K562 (cell line): Measurements from ENCODE around the gene SKIL. TPM values are rescaled to one million over a fixed set of nuclear protein-coding genes. Genes with fewer than 3 reads are reported as not detected.

Source experiments
- ATAC-seq: fragments of 200-7000 bp; cut with Tn5 transposase; 3 replicates; pipeline ENCODE4 v1.9.1; 2020; ENCODE audit warnings: moderate library complexity
- BruUV-seq: library from RNA; stranded (reverse); fragments of 400-500 nt; replicated peaks from 2 replicates; lab custom pipeline; 2021; lab: Mats Ljungman, UMichigan
- CTCF ChIA-PET: fragments of 300-600 bp; formaldehyde crosslinking; extraction: SDS; loops from one replicate; lab custom pipeline; 2021; ENCODE audit warnings: low intra/inter-chr PET ratio; lab: Yijun Ruan, JAX
- POLR2A ChIA-PET: fragments of 300-600, 350-650 bp; sonication (Branson Sonifier 250); formaldehyde crosslinking; extraction: SDS; loops from one replicate; lab custom pipeline; 2021; ENCODE audit warnings: antibody characterized with exemption, inconsistent platforms; lab: Yijun Ruan, JAX
- DNase-seq, 4 experiments: peaks; one replicate each; pipeline versions ENCODE4 v3.0.0 to v3.0.0-alpha.2; 2011 to 2018; ENCODE audit warnings: low spot score in 3 of 4, mixed read lengths in 3 of 4; ENCODE audit errors: extremely low read depth in 1 of 4
- FAIRE-seq: peaks from 2 replicates; lab custom pipeline; 2011; peaks lifted over from hg19 to GRCh38; lab: Jason Lieb, UNC
- H2AFZ ChIP-seq: 2 replicates; pipeline ENCODE4 v1.6.0; 2011; ENCODE audit warnings: low read depth, low read length, control low read depth, inconsistent platforms
- H3K27ac ChIP-seq: fragments of 200-600 bp; 3 replicates; pipeline ENCODE4 v1.8.0; 2011; ENCODE audit warnings: low read depth, mild to moderate bottlenecking, control low read depth, inconsistent platforms, low read length, moderate library complexity, mixed read lengths; ENCODE audit errors: extremely low read depth
- H3K27me3 ChIP-seq, 2 experiments: fragments of 300-600 bp in 1 of 2; 2 replicates in 1 of 2; 3 replicates in 1 of 2; pipeline versions ENCODE4 v1.6.0 to v1.8.0; 2011; ENCODE audit warnings: inconsistent platforms in 2 of 2, low read length in 2 of 2, mild to moderate bottlenecking in 1 of 2, mixed read lengths in 1 of 2, moderate library complexity in 1 of 2; ENCODE audit not compliant: control insufficient read depth in 2 of 2, insufficient read depth in 2 of 2
- H3K36me3 ChIP-seq: fragments of 300-600 bp; 3 replicates; pipeline ENCODE4 v1.8.0; 2011; ENCODE audit warnings: mild to moderate bottlenecking, low read length, inconsistent platforms; ENCODE audit not compliant: control insufficient read depth, insufficient read depth
- H3K4me1 ChIP-seq, 2 experiments: fragments of 200-600 bp in 1 of 2; replicated peaks in 1 of 2; 2 replicates in 1 of 2; 3 replicates in 1 of 2; pipeline versions ENCODE4 v1.5.1 to v1.8.0; 2011; ENCODE audit warnings: inconsistent platforms in 2 of 2, low read length in 2 of 2, mild to moderate bottlenecking in 1 of 2, mixed read lengths in 1 of 2, moderate library complexity in 1 of 2; ENCODE audit not compliant: control insufficient read depth in 2 of 2, insufficient read depth in 2 of 2
- H3K4me2 ChIP-seq: 2 replicates; pipeline ENCODE4 v1.6.1; 2011; ENCODE audit warnings: low read length, control low read depth, inconsistent platforms, mixed read lengths; ENCODE audit not compliant: insufficient read depth
- H3K4me3 ChIP-seq: fragments of 200-600 bp; sonication (generic), shearing (Covaris generic); 2 replicates; pipeline ENCODE4 v1.5.1; 2016; ENCODE audit warnings: control low read depth, inconsistent platforms
- H3K79me2 ChIP-seq: fragments of 200-600 bp; 3 replicates; pipeline ENCODE4 v1.8.0; 2011; ENCODE audit warnings: low read length, inconsistent platforms; ENCODE audit not compliant: control insufficient read depth, insufficient read depth
- H3K9ac ChIP-seq, 2 experiments: 2 replicates each; pipeline versions ENCODE4 v1.6.0 to v1.6.1; 2011; ENCODE audit warnings: low read depth in 2 of 2, low read length in 2 of 2, control low read depth in 1 of 2, inconsistent platforms in 1 of 2, mild to moderate bottlenecking in 1 of 2, mixed read lengths in 1 of 2; ENCODE audit not compliant: insufficient read depth in 1 of 2
- H3K9me1 ChIP-seq: one replicate; pipeline ENCODE4 v1.6.0; 2011; ENCODE audit warnings: inconsistent platforms, mild to moderate bottlenecking, low read length, moderate library complexity; ENCODE audit not compliant: control insufficient read depth, insufficient read depth
- H3K9me3 ChIP-seq: replicated peaks from 2 replicates; pipeline ENCODE4 v1.5.1; 2011; ENCODE audit warnings: low read depth, low read length, inconsistent platforms; ENCODE audit not compliant: control insufficient read depth, insufficient read depth
- H4K20me1 ChIP-seq: replicated peaks from 2 replicates; pipeline ENCODE4 v1.6.1; 2011; ENCODE audit warnings: low read length, inconsistent platforms, mixed read lengths; ENCODE audit not compliant: control insufficient read depth, insufficient read depth
- ATF1 ChIP-seq, 2 experiments: fragments of 450-650 bp in 1 of 2; IDR thresholded peaks; 2 replicates each; pipeline ENCODE4 v1.6.1; 2016; ENCODE audit warnings: missing compliant biosample characterization in 1 of 2, missing genetic modification characterization in 1 of 2
- DLX4 ChIP-seq: fragments of 250-450 bp; sonication (Bioruptor Pico); IDR thresholded peaks from 2 replicates; pipeline ENCODE4 v1.6.1; 2021; ENCODE audit warnings: mild to moderate bottlenecking
- E4F1 ChIP-seq: fragments of 250-450 bp; sonication (Bioruptor Pico); IDR thresholded peaks from 2 replicates; pipeline ENCODE4 v1.5.0; 2021; ENCODE audit warnings: mild to moderate bottlenecking, borderline replicate concordance
- GTF2B ChIP-seq: IDR thresholded peaks from 2 replicates; pipeline ENCODE4 v1.6.1; 2011; ENCODE audit not compliant: insufficient read length; ENCODE audit errors: extremely low read depth
- JUND ChIP-seq, 2 experiments: IDR thresholded peaks; 2 replicates in 1 of 2; 3 replicates in 1 of 2; pipeline ENCODE4 v1.6.1; 2011; ENCODE audit warnings: borderline replicate concordance in 2 of 2, low read depth in 2 of 2, low read length in 2 of 2, improper control_type of control experiment in 1 of 2, missing biosample characterization in 1 of 2, missing genetic modification characterization in 1 of 2, missing genetic modification reagents in 1 of 2
- NFYB ChIP-seq: IDR thresholded peaks from 2 replicates; pipeline ENCODE4 v1.6.1; 2011; ENCODE audit warnings: mild to moderate bottlenecking, moderate library complexity; ENCODE audit not compliant: insufficient read length; ENCODE audit errors: extremely low read depth
- PML ChIP-seq: IDR thresholded peaks from 2 replicates; pipeline ENCODE4 v1.6.1; 2012; ENCODE audit warnings: low read length, inconsistent platforms
- ZNF23 ChIP-seq: fragments of 250-450 bp; sonication (Bioruptor Pico); IDR thresholded peaks from 2 replicates; pipeline ENCODE4 v1.4.0; 2020; ENCODE audit warnings: mild to moderate bottlenecking
- ZNF644 ChIP-seq: fragments of 200-800 bp; sonication (Bioruptor generic); IDR thresholded peaks from 2 replicates; pipeline ENCODE4 v1.6.1; 2016; ENCODE audit warnings: low read depth, missing genetic modification characterization, missing compliant biosample characterization
- ZSCAN32 ChIP-seq: fragments of 450-650 bp; formaldehyde crosslinking; IDR thresholded peaks from 2 replicates; pipeline ENCODE4 v1.4.0; 2020; ENCODE audit warnings: mild to moderate bottlenecking, moderate library complexity
- WGBS: fragments of 100-300 bp; shearing (Covaris generic); methylation state at CpG from one replicate; pipeline ENCODE4 v1.1.6; 2016; ENCODE audit warnings: low coverage, mixed read lengths; ENCODE audit not compliant: insufficient coverage; ENCODE audit errors: missing lambda C conversion rate; 5-methylcytosine and 5-hydroxymethylcytosine counted together
- in situ Hi-C: fragments of 300-500 bp; cut with MboI; formaldehyde crosslinking; loops from 4 replicates; pipeline ENCODE4 v1.15.0; 2018; ENCODE audit warnings: inconsistent platforms, mixed read lengths
- intact Hi-C: fragments of 100-400 bp; cut with micrococcal nuclease; formaldehyde crosslinking; loops from 2 replicates; pipeline ENCODE4 v1.14.2; 2022
- polyA plus RNA-seq, 8 experiments: library from polyadenylated mRNA; depleted of rRNA in 4 of 8; stranded (reverse) in 5 of 8; unstranded in 3 of 8; fragments of >200 nt; fragmentation: Nextera tagmentation in 2 of 8; fragmentation: Illumina TruSeq in 1 of 8; extraction: Ambion mirVana in 2 of 8; extraction: Trizol in 1 of 8; gene quantifications; 2 replicates each; pipeline versions ENCODE4 v1.2.1 to v1.2.3, GENCODE V29; 2011 to 2014; ENCODE audit warnings: inconsistent platforms in 1 of 8, missing spikeins in 1 of 8
- total RNA-seq, 7 experiments: library from RNA; depleted of rRNA in 6 of 7; stranded (reverse); fragments of >200 nt in 6 of 7; fragmentation: Illumina TruSeq in 2 of 7; extraction: Trizol in 2 of 7; gene quantifications; 2 replicates each; pipeline versions ENCODE4 v1.2.1 to v1.2.3, GENCODE V29; 2011 to 2021; ENCODE audit warnings: low replicate concordance in 1 of 7

SKIL gene
- total and polyA plus RNA-seq, 9 of the 15 experiments (the other 6 are each of a cell fraction or from before 2014, with no cell fraction given), result 4.3 to 19.1 (median 9.7) TPM

GRCh38 chr3:170419557-170420087 lies 62.1 kb downstream of the SKIL start:
- Histone ChIP-seq H3K79me2 (no peaks in the 10 kb centered on the region), H3K36me3 (no peaks in the 10 kb centered on the region), H3K4me2 (no peak overlapping the region), H3K4me1 (peaks cover 0 to 12% of the 10 kb centered on the region in 2 experiments; a peak in 2 of 5 replicates), H3K4me3 (no peak overlapping the region), H4K20me1 (no peaks in the 10 kb centered on the region), H3K9me3 (no peaks in the 10 kb centered on the region), H3K27me3 (no peaks in the 10 kb centered on the region), H2AFZ (no peak overlapping the region), H3K9ac (no peak overlapping the region), H3K27ac (no peak overlapping the region), H3K9me1 (no peaks in the 10 kb centered on the region)
- FAIRE-seq, result no peak
- no peak for DNase-seq
- intact Hi-C loops, result no loop called here
- WGBS, result 95% methylated on average over 49 of the region's 58 CpGs
- no peak for ATAC-seq
- BruUV-seq, result no TSS peak
- in situ Hi-C loops, result loop anchor here (5.0 to 10.0 kb wide), 2 partner anchors 275 to 393 kb away; no protein-coding TSS in a partner anchor
- POLR2A ChIA-PET, result no interaction called here
- TF ChIP-seq ATF1 (CRISPR knock-in tag; IDR thresholded peaks at IDR 0.05) (no peak), ATF1 (tag; IDR thresholded peaks at IDR 0.05) (no peak), E4F1 (CRISPR knock-in tag) (no peak), JUND (IDR thresholded peaks at IDR 0.05; ENCODE audit: borderline replicate concordance, low read depth, low read length) (no peak), JUND (tag; IDR thresholded peaks at IDR 0.05; ENCODE audit: borderline replicate concordance, low read depth, low read length) (no peak), DLX4 (CRISPR knock-in tag) (no peak), NFYB (no peak), ZSCAN32 (CRISPR knock-in tag) (no peak), ZNF23 (CRISPR knock-in tag) (no peak), PML (no peak), ZNF644 (tag) (no peak), GTF2B (no peak)
- CTCF ChIA-PET, result no interaction called here
